DMS79 treated with DMSO at 0.1 percent for 48 hours (cell line): Measurements from ENCODE around the gene FREM2.

Experiments
- DNase-seq: peaks from one replicate; lab custom pipeline; 2025; lab: John Stamatoyannopoulos, UW

FREM2 gene, protein sequence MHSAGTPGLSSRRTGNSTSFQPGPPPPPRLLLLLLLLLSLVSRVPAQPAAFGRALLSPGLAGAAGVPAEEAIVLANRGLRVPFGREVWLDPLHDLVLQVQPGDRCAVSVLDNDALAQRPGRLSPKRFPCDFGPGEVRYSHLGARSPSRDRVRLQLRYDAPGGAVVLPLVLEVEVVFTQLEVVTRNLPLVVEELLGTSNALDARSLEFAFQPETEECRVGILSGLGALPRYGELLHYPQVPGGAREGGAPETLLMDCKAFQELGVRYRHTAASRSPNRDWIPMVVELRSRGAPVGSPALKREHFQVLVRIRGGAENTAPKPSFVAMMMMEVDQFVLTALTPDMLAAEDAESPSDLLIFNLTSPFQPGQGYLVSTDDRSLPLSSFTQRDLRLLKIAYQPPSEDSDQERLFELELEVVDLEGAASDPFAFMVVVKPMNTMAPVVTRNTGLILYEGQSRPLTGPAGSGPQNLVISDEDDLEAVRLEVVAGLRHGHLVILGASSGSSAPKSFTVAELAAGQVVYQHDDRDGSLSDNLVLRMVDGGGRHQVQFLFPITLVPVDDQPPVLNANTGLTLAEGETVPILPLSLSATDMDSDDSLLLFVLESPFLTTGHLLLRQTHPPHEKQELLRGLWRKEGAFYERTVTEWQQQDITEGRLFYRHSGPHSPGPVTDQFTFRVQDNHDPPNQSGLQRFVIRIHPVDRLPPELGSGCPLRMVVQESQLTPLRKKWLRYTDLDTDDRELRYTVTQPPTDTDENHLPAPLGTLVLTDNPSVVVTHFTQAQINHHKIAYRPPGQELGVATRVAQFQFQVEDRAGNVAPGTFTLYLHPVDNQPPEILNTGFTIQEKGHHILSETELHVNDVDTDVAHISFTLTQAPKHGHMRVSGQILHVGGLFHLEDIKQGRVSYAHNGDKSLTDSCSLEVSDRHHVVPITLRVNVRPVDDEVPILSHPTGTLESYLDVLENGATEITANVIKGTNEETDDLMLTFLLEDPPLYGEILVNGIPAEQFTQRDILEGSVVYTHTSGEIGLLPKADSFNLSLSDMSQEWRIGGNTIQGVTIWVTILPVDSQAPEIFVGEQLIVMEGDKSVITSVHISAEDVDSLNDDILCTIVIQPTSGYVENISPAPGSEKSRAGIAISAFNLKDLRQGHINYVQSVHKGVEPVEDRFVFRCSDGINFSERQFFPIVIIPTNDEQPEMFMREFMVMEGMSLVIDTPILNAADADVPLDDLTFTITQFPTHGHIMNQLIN (N-terminal part only)

DNA sequence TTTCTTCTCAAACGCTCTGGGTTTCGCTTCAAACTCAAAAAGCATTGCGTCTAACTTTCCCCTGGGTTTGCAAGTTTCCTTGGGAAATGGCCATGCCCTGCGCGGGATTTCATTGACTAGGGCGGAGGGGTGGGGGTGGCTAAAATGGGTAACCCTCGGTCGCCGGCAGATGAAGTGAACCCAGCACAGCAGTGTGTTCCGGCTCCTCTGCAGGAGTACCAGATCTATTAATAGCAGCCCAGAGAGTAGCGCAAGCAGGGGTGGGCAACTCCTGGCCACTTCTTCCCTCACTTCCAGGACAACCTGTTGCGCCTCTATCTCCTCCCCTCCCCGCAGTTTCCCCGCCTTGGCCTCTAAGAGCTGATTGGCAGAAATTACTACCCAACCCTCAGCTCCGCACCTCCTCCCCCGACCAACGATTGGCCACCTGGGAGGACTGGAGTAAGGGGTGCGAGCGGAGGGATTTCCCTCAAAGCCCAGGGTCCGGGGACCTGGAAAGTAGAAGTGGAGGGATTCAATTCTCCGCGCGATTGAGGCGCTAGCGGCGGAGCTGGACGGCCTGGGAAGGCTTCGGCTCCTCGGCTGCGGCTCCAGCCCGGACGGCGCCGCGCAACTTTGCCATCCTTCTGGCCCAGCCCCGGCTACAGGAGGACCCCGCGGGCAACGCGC is at the start of gene FREM2:
Gene FREM2, plus strand, starts transcription at position 501 of the 669 bp plus-strand sequence. CDS start 268 bp downstream, outside the sequence.
- peak; percentile 28 for DNase-seq

DNA sequence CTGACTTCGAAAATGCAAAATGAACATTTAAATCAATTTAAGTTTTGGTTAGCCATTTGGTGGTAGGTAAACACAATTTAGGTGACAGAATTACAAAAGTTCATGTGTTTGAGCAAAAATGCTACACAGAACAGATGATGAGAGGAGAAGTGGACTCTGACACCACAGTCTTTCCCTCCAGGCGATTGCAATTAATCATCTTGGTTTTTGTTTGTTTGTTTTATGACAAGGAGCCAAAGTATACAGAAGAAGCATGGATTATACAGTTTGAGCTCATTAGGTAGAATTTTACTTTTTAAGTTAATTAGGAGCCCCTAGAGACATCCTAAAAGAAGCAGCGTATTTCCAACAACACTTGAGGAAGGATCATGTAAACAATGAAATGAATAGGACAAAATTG is 49.3 kb upstream of the FREM2 start:
- DNase-seq, result no peak

DNA sequence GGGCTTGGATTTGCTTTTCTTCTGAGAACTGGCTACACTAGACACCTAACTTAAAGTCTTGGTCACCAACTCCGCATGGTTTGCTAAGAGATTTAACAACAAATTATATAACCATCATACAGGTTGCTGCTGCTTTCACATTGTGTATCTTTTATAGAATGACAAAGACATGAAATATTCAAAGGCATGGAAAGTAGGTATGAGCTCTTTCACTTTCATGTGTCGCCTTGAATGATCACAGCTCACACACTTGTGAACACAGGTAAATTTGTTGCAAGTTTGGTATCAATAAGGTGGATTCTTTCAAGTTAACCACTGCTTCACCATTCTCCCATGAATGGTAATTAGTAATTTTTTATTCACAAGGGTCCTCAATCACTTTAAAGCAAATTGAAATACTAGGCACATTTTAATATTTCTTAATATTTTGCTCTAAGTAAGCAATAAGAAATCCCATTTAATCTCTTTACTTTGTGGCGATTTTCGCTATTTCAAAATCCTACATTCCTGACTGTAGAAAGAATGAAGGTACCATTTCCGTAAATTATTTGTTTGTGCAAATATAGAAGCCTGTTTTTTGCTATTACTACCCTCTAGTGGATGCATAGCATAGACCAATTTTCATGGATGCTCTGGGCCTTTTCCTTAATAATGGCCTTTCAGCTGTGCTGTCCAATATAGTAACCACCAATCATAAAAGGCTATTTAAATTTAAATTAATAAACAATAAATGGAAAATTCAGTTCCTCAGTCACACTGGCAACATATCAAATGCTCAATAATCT is 45.5 kb upstream of the FREM2 start:
- no peak for DNase-seq

DNA sequence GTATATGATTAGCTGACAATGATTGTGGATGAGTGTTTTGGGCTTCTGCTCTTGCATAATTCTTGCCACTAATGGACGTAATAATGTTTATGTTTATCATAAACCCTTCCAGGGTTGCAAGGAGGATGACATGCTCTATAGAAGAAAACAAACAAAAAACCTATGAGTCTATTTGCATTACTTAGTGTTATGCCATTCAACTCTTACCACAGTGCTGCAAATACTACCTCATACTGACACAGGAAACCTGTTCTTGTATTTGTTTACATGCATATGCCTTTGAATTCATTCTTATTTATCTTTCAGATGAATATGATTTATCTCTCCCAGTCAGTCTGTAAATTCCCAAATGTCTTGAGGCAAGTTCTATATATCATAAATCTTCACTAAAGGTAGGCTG is 39.6 kb upstream of the FREM2 start:
- no peak for DNase-seq

DNA sequence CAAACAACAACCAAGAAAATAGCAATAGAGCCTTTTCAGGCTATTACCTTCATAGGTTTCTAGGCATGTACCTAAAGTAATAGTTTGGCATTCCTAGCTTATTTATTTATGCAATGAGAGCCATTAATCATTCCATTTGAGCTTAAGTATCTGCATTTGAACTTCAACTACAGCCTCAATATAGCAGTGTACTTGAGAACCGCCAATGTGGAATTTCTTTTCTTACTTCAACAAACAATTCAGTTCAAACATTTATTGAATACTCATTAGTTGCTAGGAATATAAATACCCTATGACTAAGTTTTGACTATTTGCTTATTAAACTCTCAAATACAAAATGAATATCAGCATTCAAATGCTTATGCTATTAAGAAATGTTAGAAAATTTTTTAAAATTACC is 38.0 kb upstream of the FREM2 start:
- DNase-seq, result no peak

DNA sequence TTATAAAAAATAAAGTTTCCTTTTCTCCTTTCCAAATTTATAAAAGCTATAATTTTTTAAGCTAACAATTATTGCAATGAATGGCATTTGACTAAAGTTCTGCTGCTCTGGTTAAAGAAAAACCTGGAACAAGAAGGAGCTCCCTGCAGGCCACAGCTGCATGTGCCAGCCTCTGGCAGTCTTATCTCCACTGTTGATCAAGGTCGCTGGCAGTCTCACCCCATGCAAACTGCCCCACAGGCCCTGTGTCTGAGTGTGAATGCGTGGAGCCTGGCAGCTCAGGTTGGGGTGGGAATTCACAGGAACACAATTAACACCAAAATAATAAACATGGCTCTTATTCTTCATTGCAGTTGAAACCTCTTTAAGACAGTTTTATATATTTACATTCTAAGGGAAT is 30.2 kb upstream of the FREM2 start:
- no peak for DNase-seq

DNA sequence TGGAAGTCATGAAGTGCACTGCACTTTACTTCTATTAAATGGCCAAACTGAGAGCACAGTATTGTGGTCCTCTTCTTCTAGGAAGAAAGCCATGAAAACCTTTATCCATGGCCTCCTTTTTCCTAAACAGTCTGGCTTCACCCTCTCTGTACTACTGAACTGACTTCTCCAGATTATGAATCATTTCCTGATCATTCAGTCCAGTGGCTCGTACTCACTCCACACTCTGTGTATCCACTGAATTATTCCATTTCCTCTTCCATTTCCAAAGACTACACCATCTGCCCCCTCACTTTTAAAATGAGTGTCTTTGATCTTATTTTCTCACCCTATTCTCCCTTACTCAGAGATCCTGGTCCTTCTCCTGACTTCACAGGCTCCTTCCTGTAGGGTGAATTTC is 29.7 kb upstream of the FREM2 start:
- no peak for DNase-seq

DNA sequence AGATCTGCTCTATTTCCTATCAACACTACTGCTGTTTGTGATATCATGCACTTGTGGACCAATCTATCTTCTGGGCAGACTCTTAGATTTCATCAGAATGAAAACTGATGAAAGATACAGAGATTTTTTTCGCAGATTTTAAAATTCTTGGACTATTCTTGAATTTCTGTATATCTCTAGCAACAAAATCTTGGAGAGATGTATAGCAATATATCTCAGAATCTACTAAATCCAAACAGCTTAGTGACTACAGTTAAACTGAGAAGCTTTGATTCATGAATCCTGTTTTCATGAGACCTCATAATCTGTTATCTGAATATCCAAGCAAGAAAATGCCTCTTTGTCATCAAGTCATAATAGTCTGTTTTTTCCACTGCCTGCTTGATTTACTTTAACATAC is 28.0 kb upstream of the FREM2 start:
- no peak for DNase-seq

DNA sequence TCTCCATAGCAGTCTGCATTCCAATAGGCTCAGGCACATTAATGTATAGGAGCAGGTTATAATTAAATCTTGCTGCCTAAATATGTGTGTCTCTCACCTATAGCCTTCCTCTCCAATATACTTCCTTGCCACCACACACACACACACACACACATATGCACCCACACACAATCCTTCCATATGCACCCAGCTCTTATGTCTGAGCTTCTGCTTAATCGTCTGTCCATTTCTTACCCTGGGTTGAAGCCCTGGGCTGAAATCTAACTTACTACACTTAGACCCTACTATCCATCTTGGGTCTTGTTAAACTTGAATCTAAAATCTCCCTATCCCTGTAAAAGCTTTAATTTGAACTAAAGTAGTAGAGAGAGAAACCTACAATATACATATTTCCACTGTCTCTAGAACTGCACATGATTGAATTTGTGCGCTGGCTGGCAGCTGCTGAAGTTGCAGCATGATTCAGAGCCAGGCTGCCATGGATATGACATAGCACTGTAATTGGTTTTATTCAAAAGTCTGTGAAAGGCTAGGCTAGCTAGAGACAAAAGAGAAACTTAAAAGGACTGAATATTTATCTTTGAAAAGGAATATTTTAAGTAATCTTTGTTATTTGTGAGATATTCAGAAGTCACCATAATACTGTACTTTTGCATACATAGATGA is 25.7 kb upstream of the FREM2 start:
- no peak for DNase-seq

DNA sequence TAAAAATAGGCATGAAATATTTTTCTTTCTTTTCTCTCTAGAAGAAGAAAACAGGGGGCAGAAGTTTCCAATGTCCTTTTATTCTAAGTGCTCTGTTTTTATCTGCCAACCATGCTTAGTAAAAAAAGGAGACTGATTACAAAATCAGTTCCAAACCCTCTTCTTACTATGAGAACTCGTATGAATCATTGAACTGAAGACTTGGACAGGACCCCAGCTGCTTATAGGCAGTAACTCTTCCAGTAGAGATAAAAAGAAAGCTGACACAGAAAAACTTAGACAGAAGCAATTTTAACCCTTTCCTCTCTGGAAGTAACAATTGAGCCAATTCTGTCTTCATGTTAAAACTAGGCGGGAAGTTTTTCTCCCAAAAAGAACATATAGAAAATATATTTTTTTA is 24.5 kb upstream of the FREM2 start:
- no peak for DNase-seq

DNA sequence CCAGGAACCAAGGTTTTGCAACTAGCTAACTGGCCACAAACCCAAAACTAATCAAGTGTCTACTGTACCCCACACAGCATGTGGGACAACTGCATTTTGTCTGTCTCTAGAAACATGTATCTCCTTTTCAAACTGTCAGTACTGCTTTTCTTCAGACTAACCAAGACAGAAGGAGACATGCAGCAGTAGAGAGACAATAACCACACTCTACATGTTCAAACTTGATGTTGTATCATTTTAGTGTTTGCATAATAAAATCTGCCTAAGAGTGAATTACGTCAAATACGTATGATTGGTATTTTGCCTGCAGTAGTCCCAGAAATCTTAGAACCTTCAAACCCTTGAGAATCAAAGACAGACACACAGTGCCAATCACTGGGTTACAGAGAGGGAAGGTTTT is 22.0 kb upstream of the FREM2 start:
- DNase-seq, result no peak

DNA sequence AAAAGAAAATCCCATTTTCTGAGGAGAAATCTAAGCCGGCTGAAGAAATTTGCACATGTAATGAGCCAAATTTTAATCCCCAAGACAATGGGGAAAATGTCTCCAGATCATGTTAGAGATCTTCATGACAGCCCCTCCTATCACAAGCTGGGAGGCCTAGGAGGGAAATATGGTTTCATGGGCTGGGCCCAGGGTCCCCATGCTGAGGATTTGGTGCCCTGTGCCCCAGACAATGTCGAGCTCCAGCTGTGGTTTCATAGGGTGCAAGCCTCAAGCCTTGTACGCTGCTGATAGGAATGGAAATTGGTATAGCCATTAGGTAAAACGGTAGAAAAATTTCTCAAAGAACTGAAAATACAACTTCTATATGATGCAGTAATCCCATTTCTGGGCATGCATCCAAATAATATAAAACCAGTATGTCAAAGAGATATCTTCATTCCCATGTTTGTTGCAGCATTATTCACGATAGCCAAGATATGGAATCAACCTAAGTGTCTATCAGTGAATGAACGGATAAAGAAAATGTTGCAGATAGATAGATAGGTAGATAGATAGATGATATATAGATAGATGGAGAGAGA is 19.3 kb upstream of the FREM2 start:
- DNase-seq, result no peak

DNA sequence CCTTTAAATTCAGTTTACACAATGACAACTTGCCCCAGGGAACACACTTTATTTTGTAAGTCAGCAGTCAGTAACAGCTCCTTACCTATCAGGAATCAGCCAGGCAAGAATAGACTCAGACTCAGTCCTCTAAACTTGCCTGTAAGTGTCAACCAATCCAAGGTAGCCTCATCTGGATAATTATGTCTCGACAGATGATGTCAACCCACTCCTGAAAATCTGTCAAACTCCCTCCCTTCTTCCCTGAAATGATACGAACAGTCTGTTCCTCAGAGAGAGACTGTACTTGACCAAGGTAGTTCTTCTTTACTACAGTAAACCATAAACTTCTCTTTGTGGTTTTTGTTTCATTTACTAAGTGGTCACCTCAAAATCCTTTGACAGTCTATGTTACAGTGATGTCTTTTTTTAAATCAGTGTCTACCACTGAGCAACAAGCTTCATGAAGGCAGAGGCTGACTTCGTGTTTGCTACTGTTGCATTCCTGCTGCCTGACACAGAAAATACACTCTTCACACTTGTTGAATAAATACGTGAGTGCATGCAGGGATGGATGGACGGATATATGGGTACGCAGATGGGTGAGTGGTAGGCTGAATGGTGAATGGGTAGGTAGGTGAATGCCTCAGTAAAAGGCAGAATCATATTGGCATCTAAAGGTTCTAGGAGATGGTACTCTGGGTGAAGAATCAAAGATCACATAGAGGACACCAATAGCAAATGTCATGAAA is 17.5 kb upstream of the FREM2 start:
- no peak for DNase-seq

DNA sequence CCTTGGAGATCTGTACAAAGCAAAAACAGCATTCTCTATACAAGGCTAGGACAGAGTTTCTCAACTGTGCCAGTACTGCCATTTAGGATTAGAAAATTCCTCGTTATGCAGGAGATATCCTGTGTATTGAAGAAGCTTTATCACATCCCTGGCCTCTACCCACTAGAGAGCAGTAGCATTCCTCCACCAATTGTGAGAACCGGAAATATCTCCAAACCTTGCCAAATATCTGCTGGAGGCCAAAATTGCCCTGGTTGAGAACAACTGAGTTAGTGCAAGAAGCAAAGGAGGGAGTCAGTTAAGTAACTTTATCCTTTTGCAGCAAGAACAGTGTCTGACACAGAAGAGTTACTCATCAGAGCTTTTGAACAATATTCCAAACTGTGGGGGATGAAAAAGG is 16.2 kb upstream of the FREM2 start:
- DNase-seq, result no peak

DNA sequence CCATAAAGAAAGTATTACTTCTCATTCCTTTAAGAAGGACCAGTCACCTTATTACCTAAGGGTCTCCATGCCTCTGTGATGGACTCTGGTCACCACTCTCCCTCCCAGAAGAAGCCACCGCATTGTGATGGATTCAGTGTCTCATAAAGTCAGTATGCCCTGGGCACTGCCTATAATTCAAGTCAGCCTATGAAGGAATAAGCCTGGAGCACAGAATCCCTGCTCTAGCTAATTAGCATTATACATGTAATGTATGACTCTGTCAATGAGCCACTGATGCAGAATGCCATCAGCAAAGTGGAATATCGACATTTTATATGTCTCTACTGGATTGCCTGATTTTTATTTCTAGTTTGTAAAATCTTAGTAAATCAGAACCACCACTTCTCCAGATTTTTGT is 14.9 kb upstream of the FREM2 start:
- no peak for DNase-seq

DNA sequence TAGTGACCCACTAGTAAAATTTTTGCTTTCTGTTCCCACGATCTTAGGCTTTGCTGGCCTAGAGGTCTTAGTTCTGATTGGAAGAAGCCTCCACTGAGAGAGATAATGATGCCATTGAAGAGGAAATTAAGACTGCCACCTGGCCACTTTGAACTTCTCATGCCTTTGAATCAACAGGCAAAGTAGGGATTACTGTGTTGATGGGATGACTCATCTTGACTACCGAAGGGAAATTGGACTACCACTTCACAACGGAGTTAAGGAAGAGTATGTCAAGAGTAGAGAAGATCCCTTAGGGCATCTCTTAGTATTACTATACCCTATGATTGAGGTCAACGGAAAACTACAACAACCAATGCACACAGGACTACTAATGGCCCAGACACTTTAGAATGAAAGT is 12.7 kb upstream of the FREM2 start:
- no peak for DNase-seq

DNA sequence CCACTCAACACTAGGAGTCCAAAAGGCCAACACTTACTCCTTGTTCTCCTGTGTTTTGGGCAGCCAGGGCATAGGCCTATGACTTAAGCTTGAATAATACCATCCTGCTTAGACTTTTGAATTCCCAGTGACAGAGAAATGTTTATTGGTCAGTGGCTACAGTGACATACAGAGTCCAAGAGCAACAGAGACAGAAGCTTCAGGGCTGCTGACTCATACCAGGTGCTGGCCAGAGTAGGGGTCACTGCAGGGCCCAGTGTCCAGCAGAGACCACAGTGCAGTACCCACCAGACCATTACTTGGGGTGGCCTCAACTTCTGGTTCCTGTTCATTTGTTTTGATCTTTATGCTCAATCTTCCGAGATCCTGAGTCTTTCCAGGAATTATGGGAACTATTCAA is 6.0 kb upstream of the FREM2 start:
- DNase-seq, result no peak

DNA sequence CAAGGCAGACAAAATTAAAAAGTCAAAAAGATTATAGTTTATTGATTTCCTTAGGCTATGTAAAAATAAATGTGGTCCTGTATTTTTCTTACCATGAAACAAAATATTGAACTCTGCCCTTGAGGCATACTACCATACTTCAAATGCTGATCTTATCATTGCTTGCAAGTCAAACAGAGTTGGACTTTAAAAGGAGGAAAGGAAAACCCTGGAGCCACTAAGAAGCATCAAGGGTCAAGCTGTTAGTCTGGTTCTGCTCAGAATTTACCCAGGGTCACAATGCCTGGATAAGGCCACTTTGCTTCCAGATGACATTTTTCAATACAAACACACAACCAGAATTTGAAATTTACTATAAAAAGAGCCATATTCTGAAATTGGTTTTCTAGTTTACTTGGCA is 2.2 kb upstream of the FREM2 start:
- no peak for DNase-seq

DNA sequence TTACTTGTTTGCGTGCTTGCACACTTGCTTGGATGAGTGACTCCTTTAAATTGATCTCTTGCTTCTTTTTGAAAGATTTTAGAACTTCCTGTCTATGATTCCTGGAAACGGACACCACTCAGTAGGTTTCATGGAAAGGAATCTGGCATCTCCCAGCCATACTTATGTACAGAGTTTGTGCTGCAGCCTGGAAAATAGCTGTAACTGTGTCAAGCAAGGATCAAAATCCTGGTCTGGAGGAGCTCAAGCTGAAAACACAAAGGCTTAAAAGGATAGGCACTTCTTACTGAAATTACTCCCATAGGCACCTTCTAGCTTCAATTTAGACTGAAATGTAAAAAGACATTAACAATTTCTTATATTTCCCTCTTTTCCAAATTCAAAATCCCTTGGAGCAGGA is 1.4 kb upstream of the FREM2 start:
- no peak for DNase-seq
